Measurements from ENCODE around the gene UGT1A9. TPM values are rescaled to one million over a fixed set of nuclear protein-coding genes. Genes with fewer than 3 reads are reported as not detected.

The UGT1A9 gene
- total RNA-seq, 1 experiment from 2014 or later, result not detected

- Mint-ChIP-seq H3K4me1 (no peaks in the 10 kb centered on the region), H3K27ac (no peak overlapping the region), H3K27me3 (ENCODE audit: low read depth) (peaks cover 15% of the 10 kb centered on the region), H3K9me3 (peaks cover 0 to 2% of the 10 kb centered on the region in 2 experiments; a peak in 1 of 5 replicates), H3K36me3 (ENCODE audit: insufficient read depth in 1 of 3, low read depth in 3 of 3) (no peaks in the 10 kb centered on the region), H3K4me3 (no peak overlapping the region)
- Histone ChIP-seq H3K23me2 (ENCODE audit: insufficient read length, low read depth, low read length, poor library complexity, severe bottlenecking) (no peaks in the 10 kb centered on the region), H2BK12ac (ENCODE audit: insufficient read length, low read depth, low read length) (no peak overlapping the region), H2BK5ac (ENCODE audit: insufficient read length, low read length) (no peak overlapping the region), H2BK20ac (ENCODE audit: low read depth, low read length, poor library complexity, severe bottlenecking) (no peak overlapping the region), H3K4me2 (ENCODE audit: insufficient read depth, insufficient read length, low read length) (no peak overlapping the region), H3K23ac (ENCODE audit: insufficient read length, low read depth, low read length) (no peak overlapping the region), H3K79me2 (ENCODE audit: insufficient read depth, low read length) (no peaks in the 10 kb centered on the region), H2AK5ac (ENCODE audit: insufficient read length, low read length) (no peak overlapping the region), H2BK120ac (ENCODE audit: low read depth, low read length, poor library complexity, severe bottlenecking) (no peak overlapping the region), H3K4ac (ENCODE audit: low read depth, low read length) (no peak overlapping the region), H3K14ac (ENCODE audit: insufficient read depth, low read length) (no peak overlapping the region), H4K5ac (ENCODE audit: insufficient read length, low read depth, low read length) (no peak overlapping the region), H3K27ac (ENCODE audit: insufficient read length, low read depth, low read length) (no peak overlapping the region), H3K4me1 (ENCODE audit: insufficient read depth, low read length) (no peaks in the 10 kb centered on the region), H4K20me1 (ENCODE audit: control insufficient read depth, insufficient read depth, insufficient read length) (no peaks in the 10 kb centered on the region), H4K8ac (replicated peaks; ENCODE audit: insufficient read length, low read depth, low read length) (no peak overlapping the region), H3T11ph (ENCODE audit: low read length) (no peak overlapping the region), H3K79me1 (ENCODE audit: insufficient read depth, low read depth, low read length, poor library complexity, severe bottlenecking) (no peaks in the 10 kb centered on the region), H3K27me3 (ENCODE audit: insufficient read depth, low read length) (no peaks in the 10 kb centered on the region), H2BK15ac (ENCODE audit: low read depth, low read length) (no peak overlapping the region), H4K91ac (ENCODE audit: insufficient read length, low read depth, low read length) (no peak overlapping the region), H2AFZ (ENCODE audit: low read length) (no peak overlapping the region), H3K9me3 (ENCODE audit: control insufficient read depth, low read depth, low read length) (no peaks in the 10 kb centered on the region), H3K18ac (ENCODE audit: insufficient read length, low read depth, low read length) (no peak overlapping the region), H3K9ac (ENCODE audit: extremely low read depth, insufficient read length, low read length) (no peak overlapping the region), H3K56ac (ENCODE audit: insufficient read length, low read depth, low read length) (no peak overlapping the region)
- no peak for TF ChIP-seq CTCF (conservative IDR thresholded peaks at IDR 0.05)
- WGBS (ENCODE audit: extremely low coverage, insufficient read length, low lambda C conversion rate), result no CpG with 5 or more reads among the region's 3 CpGs
- DNase-seq, result no peak
These were observed 141.7 kb downstream of the UGT1A9 start for GRCh38 chr2:233813236-233814055.

Data from H9 (cell line).